ENCODE results near the gene NME5.

Gene NME5

GRCh38 chr5:138102454-138103318 lies 36.5 kb downstream of the NME5 start:
- DNase-seq (ENCODE audit: low read depth), result peak; percentile 17
- TF ChIP-seq, protein P1, sequence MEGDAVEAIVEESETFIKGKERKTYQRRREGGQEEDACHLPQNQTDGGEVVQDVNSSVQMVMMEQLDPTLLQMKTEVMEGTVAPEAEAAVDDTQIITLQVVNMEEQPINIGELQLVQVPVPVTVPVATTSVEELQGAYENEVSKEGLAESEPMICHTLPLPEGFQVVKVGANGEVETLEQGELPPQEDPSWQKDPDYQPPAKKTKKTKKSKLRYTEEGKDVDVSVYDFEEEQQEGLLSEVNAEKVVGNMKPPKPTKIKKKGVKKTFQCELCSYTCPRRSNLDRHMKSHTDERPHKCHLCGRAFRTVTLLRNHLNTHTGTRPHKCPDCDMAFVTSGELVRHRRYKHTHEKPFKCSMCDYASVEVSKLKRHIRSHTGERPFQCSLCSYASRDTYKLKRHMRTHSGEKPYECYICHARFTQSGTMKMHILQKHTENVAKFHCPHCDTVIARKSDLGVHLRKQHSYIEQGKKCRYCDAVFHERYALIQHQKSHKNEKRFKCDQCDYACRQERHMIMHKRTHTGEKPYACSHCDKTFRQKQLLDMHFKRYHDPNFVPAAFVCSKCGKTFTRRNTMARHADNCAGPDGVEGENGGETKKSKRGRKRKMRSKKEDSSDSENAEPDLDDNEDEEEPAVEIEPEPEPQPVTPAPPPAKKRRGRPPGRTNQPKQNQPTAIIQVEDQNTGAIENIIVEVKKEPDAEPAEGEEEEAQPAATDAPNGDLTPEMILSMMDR (IDR thresholded peaks at IDR 0.05; ENCODE audit: insufficient read depth, low read depth, low read length, missing control alignments), result no peak
- H3K4me3 ChIP-seq (ENCODE audit: low read depth, low read length), result no peak overlapping the region

DNA sequence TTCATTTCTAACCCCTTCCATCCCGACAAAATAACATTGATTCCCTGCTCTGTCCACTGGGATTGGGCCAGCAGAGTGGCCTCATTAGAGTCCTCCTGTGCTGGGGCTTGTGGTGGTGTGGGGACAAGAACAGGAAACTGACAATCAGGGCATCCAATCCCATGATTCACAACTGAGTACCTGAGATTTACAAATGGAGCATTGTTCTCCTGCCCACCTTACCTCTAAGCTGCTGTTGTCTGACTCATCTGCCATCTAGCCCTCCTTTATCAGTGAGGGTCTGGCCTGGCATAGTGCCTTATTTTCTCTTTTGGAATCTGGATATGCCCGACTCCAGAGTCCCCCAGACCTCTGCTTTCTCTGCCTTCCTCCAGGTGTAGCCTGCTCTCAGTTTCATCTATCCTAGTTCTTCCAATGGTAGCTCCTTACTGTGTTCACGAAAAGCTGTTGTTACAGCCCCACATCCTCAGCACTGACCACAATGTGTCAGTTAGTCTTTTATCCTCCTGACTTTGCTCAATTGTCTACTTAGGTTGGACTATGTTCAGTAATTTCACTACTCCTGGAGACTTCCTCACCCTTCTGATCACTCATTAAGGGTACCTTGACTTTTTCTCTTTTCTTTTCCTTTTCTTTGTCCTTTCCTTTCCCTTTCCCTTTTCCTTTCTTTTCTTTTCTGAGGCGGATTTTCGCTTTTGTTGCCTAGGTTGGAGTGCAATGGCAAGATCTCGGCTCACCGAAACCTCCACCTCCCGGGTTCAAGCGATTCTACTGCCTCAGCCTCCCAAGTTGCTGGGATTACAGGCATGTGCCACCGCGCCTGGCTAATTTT lies 42.0 kb downstream of the NME5 start:
- H3K4me3 ChIP-seq (ENCODE audit: low read depth, low read length), result no peak overlapping the region
- DNase-seq (ENCODE audit: low read depth), result no peak
- TF ChIP-seq, protein P1 (IDR thresholded peaks at IDR 0.05; ENCODE audit: insufficient read depth, low read depth, low read length, missing control alignments), result no peak

DNA sequence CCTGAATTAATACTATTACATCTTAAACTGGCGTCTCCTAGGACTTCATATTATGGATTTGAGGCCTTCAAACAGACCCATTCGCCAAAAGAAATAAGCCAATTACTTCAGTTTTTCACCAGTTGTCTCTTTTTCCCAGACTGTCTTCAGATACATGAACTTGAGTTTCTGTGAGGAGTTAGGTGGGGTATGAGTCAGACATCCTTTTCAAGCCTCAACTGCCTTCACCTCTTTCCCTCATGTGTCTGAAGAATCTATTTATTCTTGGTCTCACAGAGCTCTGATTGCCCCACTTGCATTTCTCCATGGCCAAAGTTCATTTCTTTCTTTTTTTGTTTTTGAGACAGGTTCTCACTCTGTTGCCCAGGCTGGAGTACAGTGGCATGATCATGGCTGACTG lies 42.9 kb downstream of the NME5 start:
- TF ChIP-seq, protein P1 (IDR thresholded peaks at IDR 0.05; ENCODE audit: insufficient read depth, low read depth, low read length, missing control alignments), result no peak
- peak; percentile 15 for DNase-seq (ENCODE audit: low read depth)
- no peak overlapping the region for H3K4me3 ChIP-seq (ENCODE audit: low read depth, low read length)

DNA sequence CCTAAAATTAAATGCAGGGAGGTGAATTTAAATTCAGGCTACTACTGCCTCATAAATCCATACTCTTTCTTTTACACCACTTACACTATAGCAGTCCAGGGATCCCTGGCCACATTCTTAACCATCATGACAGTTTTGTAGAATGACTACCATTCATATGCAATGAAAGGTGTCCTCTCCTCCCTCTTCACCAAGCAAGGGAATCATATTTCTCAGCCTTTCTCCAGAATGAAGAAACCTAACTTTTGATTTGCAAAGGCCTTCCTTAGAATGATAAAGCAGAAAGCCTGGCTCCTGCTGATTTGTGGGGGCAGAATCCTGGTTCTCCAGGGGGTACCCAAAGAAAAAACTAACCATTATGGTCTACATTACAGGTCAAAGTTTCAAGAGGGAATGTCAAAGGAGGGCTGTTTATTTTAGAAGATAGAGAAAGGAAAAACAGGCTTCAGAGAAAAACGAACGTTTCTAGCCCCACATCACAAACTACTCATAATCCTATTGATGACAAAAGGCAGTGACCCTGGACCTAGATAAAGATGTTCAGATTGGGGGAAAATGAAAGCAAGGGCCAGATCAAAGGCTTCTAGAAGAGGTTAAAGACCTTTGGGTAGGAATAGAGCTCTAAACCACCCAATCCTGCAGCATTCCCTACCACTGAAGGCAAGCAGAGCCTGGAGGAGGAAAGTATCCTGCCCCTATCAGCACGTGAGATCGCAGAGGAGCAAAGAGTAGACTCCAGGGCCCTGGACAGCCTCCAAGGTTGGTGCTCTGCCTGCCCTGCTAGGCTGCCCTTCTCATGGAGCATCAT lies 43.9 kb downstream of the NME5 start:
- DNase-seq (ENCODE audit: low read depth), result no peak
- no peak overlapping the region for H3K4me3 ChIP-seq (ENCODE audit: low read depth, low read length)
- TF ChIP-seq, protein P1 (IDR thresholded peaks at IDR 0.05; ENCODE audit: insufficient read depth, low read depth, low read length, missing control alignments), result no peak

DNA sequence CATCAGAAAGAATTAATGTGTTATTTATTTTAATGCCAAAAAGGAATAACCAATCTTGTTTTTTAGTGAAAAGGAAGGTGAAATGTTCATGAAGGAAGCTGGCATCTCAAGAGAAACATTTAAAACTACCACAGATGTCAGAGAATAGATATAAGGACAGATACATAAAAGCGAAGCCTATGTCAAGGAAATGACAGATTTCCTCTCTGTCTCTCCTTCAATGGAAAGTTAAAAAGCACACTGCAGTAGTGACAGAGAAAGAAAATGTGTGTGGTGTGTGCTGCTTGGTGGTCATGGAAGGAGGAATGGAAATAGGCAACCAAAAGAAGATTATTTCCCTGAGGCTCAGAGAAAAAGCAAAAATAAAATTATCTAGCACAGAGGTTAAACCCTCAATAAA lies 46.2 kb downstream of the NME5 start:
- no peak for DNase-seq (ENCODE audit: low read depth)
- TF ChIP-seq, protein P1 (IDR thresholded peaks at IDR 0.05; ENCODE audit: insufficient read depth, low read depth, low read length, missing control alignments), result no peak
- H3K4me3 ChIP-seq (ENCODE audit: low read depth, low read length), result no peak overlapping the region

DNA sequence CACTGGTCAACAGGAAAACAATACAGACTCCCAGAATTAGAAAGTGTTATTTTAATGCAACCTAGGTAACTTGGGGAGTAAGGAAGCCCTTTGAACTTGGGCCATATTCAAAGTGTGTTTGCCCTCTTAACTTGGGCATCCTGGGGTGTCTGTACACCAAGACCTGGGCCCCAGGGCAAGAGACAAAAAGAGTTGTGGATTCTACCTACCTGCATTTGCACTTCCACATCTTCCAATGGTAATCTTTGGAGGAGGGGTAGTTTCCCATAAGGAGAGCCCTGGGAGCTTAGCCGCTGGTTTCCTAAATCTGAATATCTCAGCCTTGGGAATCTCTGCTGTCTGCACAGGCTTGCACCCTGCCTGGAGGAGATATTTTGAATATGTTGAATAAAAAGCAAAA lies 46.9 kb downstream of the NME5 start:
- TF ChIP-seq, protein P1 (IDR thresholded peaks at IDR 0.05; ENCODE audit: insufficient read depth, low read depth, low read length, missing control alignments), result no peak
- DNase-seq (ENCODE audit: low read depth), result no peak
- no peak overlapping the region for H3K4me3 ChIP-seq (ENCODE audit: low read depth, low read length)

Data from GM12865 (cell line).